Upper lobe of right lung (tissue), 1 donor: ENCODE measurements around the gene TXNDC5. TPM values are rescaled to one million over a fixed set of nuclear protein-coding genes. Genes with fewer than 3 reads are reported as not detected.
A peak's percentile ranks its signal among the peaks of the same experiment; 100 is the strongest.

Experiments used
- ATAC-seq: fragments of 200-7000 bp; cut with Tn5 transposase; one replicate; pipeline ENCODE4 v1.9.1; 2020; ENCODE audit warnings: mild to moderate bottlenecking, moderate library complexity
- DNase-seq: peaks from one replicate; pipeline ENCODE4 v3.0.0-alpha.2; 2020
- H3K27ac ChIP-seq: fragments of 200-600 bp; one replicate; pipeline ENCODE4 v1.8.0; 2022
- H3K27me3 ChIP-seq: fragments of 200-600 bp; one replicate; pipeline ENCODE4 v1.8.0; 2022; ENCODE audit warnings: mild to moderate bottlenecking
- H3K36me3 ChIP-seq: fragments of 200-600 bp; one replicate; pipeline ENCODE4 v1.8.0; 2022
- H3K4me1 ChIP-seq: fragments of 200-600 bp; one replicate; pipeline ENCODE4 v1.8.0; 2022
- H3K4me3 ChIP-seq: fragments of 200-600 bp; one replicate; pipeline ENCODE4 v1.8.0; 2022; ENCODE audit warnings: mild to moderate bottlenecking
- H3K9me3 ChIP-seq: fragments of 200-600 bp; one replicate; pipeline ENCODE4 v1.8.0; 2022
- intact Hi-C: fragments of 100-400 bp; cut with DNase I; formaldehyde crosslinking; loops from one replicate; pipeline ENCODE4 v1.11.0; 2022
- total RNA-seq: library from RNA; stranded (reverse); fragmentation: NEBNext Ultra II Directional; extraction: Animal tissue kit (Norgen Biotek cat#: 25700); gene quantifications from one replicate; pipeline ENCODE4 v1.2.1, GENCODE V29; 2021
- TF ChIP-seq, protein P1 (sequence below): fragments of 200-600 bp; IDR thresholded peaks from one replicate; pipeline ENCODE4 v1.8.0; 2022; ENCODE audit warnings: antibody characterized with exemption
- donor health status: DM: no; HTN: yes; CAD: no; lungs with severe emphysema.

The TXNDC5 gene
- total RNA-seq, 1 donor from 2014 or later, result 107 TPM

DNA sequence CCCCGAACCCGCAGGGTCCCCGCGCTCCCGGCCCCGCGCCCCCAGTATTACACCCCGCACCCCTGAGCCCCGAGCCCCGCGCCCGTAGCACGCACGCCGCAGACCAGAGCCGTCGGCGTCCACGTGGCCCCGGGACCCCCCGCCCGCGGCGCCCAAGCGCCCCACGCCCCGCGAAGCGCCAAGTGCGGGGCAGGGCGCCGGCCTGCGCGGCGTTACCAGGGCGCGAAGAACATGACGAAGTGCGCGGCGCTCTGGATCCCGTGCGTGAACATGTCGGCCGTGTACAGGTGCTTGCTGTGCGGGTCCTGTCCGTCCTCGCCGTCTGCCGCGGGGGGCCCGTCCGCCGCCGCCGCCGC, 312 bp downstream of the TXNDC5 start:
- DNase-seq (no peak), ATAC-seq (peak; percentile 8)
- Histone ChIP-seq H3K36me3 (no peaks in the 10 kb centered on the region), H3K4me1 (peaks cover 23% of the 10 kb centered on the region), H3K9me3 (no peaks in the 10 kb centered on the region), H3K27ac (peak overlapping the region; percentile 48), H3K27me3 (no peaks in the 10 kb centered on the region), H3K4me3 (peak overlapping the region; percentile 76)
- TF ChIP-seq, protein P1, sequence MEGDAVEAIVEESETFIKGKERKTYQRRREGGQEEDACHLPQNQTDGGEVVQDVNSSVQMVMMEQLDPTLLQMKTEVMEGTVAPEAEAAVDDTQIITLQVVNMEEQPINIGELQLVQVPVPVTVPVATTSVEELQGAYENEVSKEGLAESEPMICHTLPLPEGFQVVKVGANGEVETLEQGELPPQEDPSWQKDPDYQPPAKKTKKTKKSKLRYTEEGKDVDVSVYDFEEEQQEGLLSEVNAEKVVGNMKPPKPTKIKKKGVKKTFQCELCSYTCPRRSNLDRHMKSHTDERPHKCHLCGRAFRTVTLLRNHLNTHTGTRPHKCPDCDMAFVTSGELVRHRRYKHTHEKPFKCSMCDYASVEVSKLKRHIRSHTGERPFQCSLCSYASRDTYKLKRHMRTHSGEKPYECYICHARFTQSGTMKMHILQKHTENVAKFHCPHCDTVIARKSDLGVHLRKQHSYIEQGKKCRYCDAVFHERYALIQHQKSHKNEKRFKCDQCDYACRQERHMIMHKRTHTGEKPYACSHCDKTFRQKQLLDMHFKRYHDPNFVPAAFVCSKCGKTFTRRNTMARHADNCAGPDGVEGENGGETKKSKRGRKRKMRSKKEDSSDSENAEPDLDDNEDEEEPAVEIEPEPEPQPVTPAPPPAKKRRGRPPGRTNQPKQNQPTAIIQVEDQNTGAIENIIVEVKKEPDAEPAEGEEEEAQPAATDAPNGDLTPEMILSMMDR, result no peak
- intact Hi-C loops, result no loop called here

DNA sequence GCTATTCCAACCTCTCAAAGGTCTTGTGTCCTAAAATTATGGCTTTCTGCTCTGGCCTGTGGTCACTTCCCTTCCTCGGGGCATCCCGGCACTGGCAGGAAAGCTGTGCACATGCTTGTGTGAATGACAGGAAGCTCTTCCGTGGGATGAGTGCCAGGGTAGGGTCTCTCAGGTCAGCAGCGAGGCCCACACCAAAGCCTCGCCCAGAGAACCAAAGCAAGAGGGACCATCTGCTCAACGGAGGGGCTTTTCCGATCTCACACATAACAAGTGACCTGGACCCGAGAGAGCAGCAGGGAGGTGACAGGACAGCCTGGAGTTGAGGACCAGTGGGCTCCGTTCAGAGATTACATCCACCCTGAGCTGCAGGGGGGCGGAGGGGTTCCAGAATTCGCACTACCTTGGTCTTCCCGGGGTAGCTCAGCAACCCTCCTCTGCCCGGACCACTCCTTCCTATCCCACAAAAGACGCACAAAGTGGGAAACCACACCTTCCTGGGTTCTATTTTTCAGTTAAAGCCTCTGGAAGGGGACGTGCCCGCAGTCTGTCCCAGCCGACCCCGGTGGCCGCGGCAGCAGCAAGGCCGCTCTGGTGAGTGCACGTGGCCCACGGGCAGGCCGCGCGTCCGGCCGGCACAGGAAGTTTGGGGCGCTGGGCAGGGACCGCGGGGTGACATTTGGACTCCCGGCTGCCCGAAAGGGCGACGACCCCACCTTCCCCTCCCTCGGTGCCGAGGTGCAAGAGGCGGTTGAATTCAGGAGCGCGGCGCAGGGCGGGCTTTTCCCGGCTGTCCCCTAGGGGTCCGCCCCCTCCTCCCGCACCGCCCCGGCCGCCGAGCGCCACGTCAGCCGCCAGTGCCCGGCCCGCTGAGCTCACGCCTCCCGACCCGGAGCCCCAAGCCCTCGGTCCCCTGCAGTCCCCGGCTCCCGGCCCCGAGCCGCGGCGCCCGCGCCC, 988 bp downstream of the TXNDC5 start:
- ATAC-seq, result peak; percentile 73
- intact Hi-C loops, result no loop called here
- TF ChIP-seq, protein P1, result no peak

DNA sequence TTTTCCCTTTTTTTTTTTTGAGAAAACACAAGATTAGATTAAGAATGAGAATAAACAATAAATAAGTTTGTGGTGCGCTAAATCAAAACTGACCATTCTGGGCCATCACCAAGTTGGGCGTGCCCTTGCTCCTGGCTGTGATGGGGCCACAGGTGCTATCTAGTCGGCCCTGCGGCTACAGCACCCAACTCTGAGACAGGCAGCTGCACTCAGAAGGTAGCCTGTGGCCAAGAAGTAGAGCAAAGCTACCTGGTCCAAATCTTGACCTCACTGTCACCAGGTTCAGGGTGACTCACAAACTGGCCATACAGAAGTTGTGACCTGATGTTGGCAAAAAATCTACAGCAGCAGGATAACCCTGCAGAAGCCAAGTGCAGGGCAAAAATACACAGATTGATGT, 3.4 kb downstream of the TXNDC5 start:
- Histone ChIP-seq H3K36me3 (peaks cover 25% of the 10 kb centered on the region), H3K4me3 (no peak overlapping the region), H3K27ac (no peak overlapping the region), H3K4me1 (peaks cover 30% of the 10 kb centered on the region), H3K27me3 (no peaks in the 10 kb centered on the region), H3K9me3 (no peaks in the 10 kb centered on the region)
- ATAC-seq, result no peak
- no peak for DNase-seq
- TF ChIP-seq, protein P1, result no peak
- intact Hi-C loops, result no loop called here

More for the DNA sequence above, 988 bp downstream of the TXNDC5 start:
- Histone ChIP-seq H3K4me3 (peak overlapping the region; percentile 76), H3K36me3 (peaks cover under 1% of the 10 kb centered on the region), H3K27me3 (no peaks in the 10 kb centered on the region), H3K27ac (peak overlapping the region; percentile 48), H3K4me1 (peaks cover 30% of the 10 kb centered on the region), H3K9me3 (no peaks in the 10 kb centered on the region)
- peak; percentile 86 for DNase-seq

DNA sequence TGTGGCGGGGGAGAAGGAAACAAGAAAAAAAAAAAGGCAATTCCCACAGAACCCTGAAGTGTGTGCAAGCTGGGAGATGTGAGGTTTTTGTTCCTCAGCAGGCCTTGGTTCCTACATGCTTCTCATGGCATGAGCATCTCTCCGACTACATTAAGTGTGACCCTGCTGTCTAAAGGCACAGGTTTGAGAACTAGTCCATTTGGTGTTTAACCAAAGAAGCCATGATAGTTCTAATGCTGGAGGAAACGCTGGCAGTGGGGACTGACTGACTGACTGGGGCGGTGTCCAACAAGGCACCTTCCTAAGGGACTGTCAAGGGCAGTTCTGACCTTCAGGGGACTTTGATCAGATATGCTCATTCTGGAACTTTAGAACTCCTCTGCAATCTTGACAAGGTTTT, 3.8 kb downstream of the TXNDC5 start:
- H3K4me3 ChIP-seq, result no peak overlapping the region
- no peak for ATAC-seq
- peaks cover 29% of the 10 kb centered on the region for H3K36me3 ChIP-seq
- H3K4me1 ChIP-seq, result peaks cover 30% of the 10 kb centered on the region
- DNase-seq, result no peak
- no peaks in the 10 kb centered on the region for H3K9me3 ChIP-seq
- no peaks in the 10 kb centered on the region for H3K27me3 ChIP-seq
- no peak overlapping the region for H3K27ac ChIP-seq
- TF ChIP-seq, protein P1, result no peak
- intact Hi-C loops, result no loop called here

DNA sequence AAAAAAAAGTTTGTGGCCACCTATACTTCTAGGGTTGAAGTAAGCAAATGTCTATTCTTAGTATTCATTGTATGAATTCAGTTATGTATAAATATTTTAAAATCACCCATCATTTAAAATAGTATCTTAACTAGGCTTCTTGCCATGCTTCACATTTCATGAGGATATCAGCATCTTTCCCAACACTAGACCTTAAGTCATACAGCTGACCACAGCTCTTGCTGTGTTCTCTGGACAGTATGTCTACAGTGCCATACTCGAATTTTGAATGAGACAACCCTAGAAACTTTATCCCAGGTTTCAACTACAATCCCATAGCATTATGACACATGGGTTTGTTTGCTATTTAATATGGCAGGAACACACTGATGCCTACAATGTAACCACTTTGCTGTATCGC, 5.2 kb downstream of the TXNDC5 start:
- ATAC-seq (no peak), DNase-seq (no peak)
- peaks cover 39% of the 10 kb centered on the region for H3K36me3 ChIP-seq
- H3K4me1 ChIP-seq, result peaks cover 30% of the 10 kb centered on the region
- H3K27me3 ChIP-seq, result no peaks in the 10 kb centered on the region
- no peak overlapping the region for H3K27ac ChIP-seq
- TF ChIP-seq, protein P1, result no peak
- H3K4me3 ChIP-seq, result no peak overlapping the region
- intact Hi-C loops, result no loop called here
- H3K9me3 ChIP-seq, result no peaks in the 10 kb centered on the region
